DMS53 treated with DMSO at 0.1 percent for 48 hours (cell line): ENCODE data around the gene DNASE1L3.
"Not testable (repeated sequence)": the region's sequence is repeated elsewhere in the genome, so short reads cannot be mapped to it uniquely, and the experiment has no call there.

Experiments
- DNase-seq: peaks from one replicate; lab custom pipeline; 2025; ENCODE audit not compliant: unreplicated experiment; lab: John Stamatoyannopoulos, UW

DNASE1L3 gene, protein sequence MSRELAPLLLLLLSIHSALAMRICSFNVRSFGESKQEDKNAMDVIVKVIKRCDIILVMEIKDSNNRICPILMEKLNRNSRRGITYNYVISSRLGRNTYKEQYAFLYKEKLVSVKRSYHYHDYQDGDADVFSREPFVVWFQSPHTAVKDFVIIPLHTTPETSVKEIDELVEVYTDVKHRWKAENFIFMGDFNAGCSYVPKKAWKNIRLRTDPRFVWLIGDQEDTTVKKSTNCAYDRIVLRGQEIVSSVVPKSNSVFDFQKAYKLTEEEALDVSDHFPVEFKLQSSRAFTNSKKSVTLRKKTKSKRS

DNA sequence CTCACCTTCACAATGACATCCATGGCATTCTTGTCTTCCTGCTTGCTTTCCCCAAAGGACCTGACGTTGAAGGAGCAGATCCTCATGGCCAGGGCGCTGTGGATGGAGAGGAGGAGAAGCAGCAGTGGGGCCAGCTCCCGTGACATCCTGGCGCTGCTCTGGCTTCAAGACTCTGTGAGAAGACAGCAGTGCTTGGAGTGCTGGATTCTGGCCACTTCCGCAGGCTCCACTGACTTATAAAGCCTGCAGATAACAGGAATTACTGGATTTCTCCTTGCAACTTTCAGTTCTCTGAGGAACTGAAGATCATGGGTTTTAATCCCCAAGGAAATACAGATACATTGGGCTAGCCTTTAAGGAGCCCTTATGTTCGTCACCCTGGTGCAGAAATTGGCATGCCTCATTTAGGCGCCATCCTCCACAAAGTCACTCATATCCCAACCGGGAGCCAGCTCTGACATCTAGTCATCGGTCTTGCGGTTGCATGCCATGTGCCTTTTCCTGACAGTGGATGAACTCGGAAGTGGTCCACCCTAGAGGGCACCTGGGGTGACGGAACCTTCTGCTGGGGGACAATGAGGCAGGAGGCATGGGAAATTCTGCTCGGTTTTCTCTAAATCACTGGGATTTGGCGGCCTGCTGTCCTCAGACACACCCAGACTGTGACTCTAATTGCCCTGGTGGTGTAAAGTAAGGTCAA, at the start of gene DNASE1L3:
Gene DNASE1L3 (minus strand): TSS at position 212 of the 700 bp plus-strand sequence. CDS start 66 bp downstream, at position 146.
- no peak for DNase-seq

DNA sequence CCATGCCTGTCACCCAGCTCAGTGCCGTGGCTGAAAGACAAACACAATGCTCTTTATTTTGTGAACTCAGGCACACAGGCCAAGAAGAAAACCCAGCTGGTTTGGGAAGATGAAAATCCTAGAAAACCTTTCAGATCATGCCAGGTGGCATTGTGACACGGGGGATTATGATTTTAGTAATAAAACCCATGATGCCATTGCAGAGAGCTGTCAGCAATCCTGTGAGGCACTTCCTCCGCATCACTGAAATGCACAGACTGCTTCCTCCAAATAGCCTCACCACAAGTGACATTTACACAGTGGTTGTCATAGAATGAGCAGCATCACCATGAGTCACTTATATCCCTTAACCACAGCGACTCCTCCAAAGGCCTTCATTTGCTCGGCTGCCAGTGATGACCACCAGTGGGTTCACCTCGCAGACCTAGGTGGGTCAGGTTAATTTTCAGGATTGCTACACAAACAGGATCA, 49.5 kb upstream of the DNASE1L3 start:
- DNase-seq = no peak

DNA sequence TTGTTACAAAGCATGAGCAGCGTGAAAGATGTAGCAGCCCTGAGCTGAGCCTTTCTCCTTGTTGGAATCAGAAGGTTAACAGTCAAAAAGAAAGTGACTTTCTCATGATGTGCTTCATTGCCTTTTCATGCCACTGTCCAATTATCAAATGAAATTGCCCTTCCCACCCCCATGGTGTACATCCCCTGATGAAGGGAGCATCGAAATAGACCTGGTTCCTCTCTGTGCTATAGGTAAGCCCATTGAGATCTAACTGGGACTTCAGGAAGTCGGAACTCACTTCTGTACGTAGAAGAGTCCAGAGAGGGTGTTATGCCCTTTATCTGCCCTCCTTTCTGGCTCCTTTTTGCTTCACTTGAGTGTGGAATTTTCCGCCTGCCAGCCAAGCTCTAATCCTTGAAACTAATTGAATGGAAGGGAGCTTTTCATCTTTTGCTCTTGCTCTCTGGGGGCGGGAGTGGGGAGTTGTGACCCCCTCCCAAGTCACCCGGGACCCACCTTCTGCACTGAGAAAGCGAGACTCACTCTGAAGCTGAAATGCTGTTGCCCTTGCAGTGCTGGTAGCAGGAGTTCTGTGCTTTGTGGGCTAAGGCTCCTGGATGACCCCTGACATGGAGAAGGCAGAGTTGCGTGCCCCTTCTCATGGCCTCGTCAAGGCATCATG, 47.8 kb upstream of the DNASE1L3 start:
- no peak for DNase-seq

DNA sequence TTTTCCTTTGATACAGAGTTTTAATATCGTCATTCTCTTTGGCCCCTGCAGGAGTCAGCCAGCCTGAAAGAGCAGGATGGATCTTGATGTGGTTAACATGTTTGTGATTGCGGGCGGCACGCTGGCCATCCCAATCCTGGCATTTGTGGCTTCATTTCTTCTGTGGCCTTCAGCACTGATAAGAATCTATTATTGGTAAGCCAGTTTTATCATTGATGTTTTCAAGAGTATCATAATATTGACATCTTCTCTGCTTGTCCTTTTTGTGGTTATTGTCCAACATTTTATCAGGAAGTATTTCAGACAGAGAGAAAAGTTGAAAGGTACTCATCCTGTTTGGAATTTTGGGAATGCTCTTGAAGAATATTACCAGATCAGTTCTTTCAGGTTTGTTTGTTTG, 45.7 kb upstream of the DNASE1L3 start:
- no peak for DNase-seq

DNA sequence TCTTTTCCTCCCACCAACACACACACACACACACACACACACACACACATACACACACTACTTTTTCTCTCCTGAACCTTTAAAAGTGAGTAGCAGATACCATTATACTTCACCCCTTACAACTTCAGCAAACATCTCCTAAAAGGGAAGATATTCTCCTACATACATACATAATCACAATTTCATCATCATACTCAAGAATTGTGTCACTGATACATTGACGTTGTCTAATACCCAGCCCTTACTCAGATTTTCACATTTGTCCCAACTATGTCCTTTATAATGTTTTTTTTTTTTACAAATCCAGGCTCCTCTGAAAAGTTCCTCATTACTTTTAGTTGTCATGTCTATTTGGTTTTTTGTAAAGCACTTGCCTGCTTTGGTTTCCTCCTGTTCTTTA, 45.3 kb upstream of the DNASE1L3 start:
- no peak for DNase-seq

DNA sequence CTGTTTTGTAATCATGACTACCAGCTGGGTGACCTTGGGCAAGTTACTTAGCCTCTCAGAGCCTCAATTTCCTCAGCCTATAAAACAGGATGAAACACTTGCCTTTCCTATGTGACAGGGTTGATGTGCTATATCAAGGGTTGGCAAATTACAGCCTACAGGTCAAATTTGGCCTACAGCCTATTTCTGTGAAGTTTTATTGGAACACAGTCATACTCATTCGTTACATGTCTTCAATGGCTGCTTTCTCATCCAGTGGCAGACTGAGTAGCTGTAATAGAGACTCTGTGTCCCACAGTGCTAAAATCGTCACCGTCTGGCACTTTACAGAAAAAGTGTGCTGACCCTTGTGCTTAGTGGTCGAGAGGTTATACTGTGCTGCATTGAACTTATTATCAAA, 43.4 kb upstream of the DNASE1L3 start:
- DNase-seq = no peak

DNA sequence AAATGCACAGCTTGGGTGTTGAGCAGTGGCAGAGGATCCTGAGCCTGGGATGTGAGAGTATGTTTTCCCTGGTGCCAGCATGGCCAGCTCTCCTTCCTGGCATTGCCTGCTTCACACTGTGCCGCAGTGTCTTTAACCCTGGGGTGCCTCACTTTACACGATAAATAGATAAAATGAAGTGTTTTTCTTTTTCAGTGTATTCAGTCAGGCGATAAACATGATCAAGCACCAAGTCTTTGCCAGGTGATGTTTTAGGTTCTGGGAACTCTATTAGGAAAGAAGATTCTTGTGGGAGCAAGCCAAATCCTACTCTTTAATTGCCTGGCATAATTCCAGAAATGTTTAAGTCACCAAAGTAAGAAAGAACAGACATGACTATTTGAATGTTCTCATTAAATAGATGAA, 40.9 kb upstream of the DNASE1L3 start:
- no peak for DNase-seq

DNA sequence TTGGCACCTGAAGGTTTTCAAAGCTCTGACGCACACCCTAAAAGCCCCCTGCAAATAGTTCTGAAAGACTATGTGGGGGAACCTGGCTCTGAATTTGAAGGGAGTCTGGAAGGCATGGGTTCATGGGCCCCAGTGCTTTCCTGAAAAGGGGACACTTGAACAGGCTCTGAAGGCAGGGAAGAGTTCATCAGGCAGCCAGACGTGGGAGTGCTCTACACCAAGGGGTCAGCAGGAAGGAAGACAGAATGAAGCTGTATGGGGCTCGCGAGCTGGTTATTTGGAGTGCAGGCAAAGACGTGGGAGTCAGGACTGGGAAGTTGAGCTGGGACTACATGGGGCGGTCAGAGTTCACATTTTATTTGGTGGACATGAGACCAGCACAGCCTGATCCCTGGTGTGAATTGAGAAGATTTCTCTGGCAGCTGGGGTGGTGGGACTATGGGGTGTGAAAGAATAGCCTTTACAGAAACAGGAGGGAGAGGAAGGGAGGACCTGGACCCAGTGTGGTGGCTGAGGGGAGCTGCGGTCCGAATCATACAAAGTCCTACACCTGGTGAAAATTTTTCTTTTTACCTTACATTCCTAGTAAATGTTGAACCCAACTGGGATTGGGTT, 39.4 kb upstream of the DNASE1L3 start:
- DNase-seq = no peak

DNA sequence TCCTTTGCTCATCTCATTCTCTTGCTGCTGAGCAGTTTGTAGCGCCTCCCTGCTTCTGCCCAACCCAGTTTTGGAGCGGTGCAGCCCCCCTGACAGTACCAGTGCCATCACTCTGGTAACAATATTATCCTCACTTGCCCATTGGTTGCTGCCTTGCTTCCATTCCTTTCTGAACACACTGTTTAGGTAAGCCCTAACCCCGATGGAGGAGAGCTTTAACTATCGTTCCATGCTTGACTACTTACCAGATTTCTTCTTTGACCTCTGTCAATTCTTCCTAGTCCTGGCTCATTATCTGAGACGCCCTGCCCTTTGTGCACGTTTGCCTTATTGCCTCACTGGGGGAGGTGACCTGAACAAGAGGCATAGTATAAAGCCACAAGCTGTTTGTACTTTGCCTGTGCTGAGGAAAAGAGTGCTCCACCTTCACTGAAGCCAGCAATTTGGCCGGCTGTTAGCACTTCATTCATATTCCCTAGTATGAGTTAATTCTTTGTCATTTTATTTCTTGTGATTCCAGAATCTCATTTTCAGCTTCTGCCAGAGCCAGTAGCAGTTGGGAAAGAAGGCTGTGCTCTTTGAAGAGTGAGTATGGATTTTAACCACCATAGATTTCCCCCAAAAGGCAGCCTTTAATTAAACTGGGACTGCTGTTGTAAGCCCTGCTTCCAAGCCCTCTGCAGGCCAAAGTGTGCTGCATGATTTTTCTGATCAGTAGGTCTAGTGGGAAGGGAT, 38.8 kb upstream of the DNASE1L3 start:
- DNase-seq = no peak

DNA sequence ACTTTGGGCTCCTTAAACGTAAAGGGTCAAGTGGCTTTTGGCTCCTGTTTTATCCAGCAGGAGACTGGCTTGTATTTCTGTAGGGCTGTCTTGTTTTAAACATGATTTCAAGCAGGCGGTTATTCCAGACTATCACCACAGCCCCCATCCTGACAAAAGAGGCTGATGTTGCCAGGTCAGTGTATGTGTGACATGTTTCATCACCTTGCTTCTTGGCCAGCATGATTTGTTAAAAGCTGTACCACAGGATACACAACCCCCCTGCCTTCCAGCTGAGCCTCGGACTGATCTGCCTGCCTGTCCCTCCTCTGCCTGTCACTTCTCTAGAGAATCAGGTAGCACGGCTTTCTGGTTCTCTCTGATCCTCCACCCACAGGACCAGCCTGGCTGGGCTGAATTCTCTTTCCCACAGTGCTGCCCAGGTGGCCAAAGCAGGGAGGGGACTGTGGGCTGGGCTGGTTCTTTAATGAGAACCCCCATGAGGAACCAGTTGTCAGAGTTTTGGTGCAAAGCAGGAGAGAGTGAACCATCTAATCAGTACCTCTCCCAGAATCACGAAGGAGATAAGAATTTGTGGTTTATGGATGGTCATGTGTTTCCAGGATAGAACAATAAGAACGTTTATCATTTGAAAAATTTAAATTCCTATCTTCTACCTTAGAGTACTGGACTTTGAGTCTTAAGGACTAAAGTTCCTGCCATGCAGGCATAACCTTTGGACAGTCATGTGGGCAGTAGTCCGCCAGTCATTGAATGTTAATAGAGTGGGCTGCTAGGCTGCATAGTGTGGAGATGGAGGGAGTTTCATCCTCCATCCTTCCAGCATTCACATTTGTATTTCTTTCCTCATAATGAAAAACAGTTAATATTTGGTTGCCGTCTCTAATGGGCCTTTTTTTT, 35.6 kb upstream of the DNASE1L3 start:
- no peak for DNase-seq

DNA sequence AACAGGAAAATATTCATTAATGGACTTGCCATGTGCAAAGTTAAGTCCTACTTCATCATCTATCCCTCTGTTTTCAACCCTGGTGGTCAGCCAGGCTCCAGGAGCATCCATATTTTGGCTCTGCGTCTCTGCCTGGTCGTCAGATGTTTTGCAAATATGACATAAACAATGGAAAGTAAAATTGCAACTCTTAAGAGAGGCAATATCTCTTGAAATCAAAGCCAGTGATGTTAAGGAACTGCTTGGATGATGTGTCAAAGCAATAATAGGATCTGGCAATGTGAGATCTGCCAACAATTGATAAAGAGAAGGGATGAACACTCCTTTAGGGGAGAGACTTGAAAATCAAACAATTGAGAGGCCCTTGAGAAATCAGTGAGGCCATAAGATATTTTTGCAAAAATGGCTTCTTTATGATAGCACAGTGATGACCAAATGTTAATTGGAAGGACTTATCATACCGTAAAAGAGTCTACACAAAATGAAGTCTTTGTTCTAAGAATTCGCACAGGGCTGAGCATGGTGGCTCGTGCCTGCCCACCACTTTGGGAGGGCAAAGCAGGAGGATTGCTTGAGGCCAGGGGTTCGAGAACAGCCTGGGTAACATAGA, 33.3 kb upstream of the DNASE1L3 start:
- DNase-seq = no peak

DNA sequence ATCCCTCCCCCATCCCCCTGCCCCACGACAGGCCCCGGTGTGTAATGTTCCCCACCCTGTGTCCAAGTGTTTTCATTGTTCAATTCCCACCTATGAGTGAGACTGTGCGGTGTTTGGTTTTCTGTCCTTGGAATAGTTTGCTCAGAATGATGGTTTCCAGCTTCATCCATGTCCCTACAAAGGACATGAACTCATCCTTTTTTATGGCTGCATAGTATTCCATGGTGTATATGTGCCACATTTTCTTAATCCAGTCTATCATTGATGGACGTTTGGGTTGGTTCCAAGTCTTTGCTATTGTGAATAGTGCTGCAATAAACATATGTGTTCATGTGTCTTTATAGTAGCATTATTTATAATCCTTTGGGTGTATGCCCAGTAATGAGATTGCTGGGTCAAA, 32.1 kb upstream of the DNASE1L3 start:
- not testable (repeated sequence) for DNase-seq

DNA sequence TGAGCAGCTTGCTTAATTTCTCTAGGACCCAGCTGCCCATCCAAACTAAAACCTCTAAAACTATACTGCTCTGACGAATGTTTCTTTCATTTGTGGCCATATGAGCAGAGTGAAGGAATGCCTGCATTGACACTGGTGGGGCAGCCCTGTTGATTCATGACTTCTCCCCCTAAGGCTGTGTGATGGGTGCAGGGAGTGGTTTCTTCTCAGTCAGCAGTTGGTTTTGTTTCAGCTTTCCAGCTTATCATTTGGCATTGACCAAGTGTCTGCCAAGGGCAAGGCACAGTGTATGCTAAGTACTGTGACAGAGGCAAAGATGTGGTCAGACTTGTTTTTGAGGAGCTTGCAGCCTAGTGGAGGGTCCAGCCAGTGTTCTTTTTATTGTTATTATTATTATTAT, 31.6 kb upstream of the DNASE1L3 start:
- DNase-seq = no peak

DNA sequence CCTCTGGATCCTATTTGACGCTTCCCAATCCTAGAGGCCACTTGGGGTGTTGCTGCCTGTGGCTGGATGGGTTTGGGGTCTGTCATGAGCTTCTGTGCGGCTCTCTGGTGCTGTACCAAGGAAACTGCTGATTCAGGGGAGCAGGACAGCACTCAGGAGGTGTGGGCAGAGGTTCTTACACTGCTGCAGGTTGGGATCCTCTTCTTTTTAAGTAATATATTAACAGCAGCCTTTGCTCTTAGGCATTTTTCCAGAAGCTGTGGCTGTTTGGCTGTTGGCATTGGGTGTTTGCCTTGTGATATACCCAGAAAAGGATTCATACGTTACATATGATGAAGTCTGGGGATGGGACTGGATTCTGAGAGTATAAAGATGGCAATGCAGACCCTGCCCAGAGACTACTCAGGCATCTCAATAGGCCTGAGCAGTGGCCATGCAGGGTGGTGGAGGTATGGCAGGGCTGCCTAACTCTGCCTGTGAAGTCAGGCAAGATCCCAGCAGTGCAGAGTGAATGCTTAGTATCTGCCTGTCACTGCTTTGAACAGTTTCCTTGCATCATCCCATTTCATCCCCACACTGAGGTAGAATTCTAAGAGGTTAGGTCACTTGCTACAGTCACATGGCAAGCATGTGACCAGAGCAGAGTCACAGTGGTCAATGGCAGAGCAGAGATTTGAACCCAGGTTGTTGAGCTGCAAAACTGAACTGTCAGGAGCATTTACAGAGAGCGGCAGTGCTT, 30.7 kb upstream of the DNASE1L3 start:
- DNase-seq = no peak

DNA sequence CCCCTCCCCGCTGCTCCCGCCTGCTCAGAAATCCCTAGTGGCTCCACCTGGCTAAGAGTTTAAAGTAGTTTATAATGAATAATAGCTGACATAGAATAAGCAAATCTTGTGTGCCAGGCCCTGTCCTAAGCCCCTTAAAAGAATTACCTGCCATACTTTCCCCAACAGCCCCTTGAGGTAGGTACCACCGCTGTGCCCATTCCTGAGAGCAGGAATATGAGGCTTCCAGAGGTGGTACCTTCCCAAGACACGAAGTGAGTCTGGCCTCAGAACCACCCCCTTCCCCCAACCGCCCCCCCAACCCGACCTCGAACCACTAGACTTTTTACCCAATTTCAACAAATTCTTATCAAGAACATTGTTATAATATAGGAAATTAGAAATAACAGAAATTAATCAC, 28.1 kb upstream of the DNASE1L3 start:
- DNase-seq = no peak

DNA sequence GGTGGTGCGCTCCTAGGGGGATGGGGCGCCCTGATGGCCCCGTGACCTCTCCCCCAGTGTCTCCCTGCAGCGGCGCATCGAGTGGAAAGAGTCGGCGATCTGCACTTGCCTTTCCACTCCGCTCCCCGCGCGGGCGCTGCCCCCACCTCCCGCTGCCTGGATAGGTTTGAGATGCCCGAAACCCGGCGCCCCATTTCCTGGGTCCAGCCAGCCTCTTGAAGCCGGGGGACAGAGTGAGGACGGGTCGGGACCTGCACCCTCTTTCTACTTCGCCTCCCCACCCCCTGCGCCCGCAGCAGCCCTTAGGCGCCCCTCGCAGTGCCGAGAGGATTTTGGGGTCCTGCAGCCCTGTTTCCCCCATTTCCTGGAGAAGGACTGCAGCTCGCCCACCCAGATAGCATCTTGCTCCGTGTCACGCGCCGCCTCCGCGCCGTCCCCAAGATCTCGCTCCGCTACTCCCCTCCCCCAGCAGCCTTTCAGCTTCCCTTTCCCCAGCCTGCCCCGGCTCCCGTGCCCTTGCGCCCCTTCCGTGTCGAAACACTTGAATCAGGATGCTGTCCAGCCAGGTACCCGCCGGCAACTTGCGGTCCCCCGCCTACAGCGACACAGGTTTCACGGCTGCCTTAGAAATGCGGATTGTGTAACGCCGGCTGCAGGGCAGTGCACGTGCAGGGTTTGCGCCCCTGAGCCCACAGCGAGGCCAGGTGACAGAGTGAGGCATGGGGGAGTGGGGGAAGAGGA, 27.3 kb upstream of the DNASE1L3 start:
- DNase-seq = no peak

DNA sequence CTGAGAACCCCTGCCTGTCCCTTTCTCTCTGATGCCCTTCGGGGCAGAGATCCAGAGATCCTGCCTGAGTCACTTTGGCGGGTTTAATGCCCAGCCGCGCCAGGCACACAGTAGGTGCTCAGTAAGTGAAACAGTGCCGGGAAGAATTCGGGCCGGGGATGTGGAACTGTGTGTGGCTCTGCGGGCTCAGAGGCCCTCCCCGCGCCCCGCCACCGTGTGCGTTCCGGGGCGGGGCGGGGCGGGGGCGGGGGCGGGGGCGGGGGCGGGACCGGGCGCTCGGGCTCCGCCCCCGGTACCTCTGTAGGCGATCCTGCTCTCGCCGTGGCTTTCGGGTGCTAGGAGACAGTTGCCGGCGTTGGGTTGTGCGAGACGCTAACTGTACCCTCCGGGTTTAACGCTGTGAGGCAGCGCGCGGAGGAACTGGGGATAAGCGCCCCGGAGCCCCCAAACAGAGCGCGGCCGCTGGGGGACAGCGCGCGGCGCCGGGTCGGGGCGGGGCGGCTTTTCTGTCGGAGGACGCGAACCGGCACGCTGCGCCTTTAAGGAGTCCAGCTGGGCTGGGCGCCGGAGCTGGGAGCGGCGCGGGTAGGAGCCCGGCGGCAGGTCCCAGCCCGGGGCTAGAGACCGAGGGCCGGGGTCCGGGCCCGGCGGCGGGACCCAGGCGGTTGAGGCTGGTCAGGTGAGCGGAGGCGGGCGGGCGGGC, 26.6 kb upstream of the DNASE1L3 start, which contains the start of gene ABHD6:
Gene ABHD6 (plus strand): TSS at position 555 of the 703 bp plus-strand sequence. CDS start 18,795 bp downstream, outside the sequence.
- peak; percentile 19 for DNase-seq
